Erythroblast (primary cell): Measurements from ENCODE around the gene SLC6A2.

Source experiments
- GATA1 ChIP-seq: IDR thresholded peaks from 2 replicates; pipeline ENCODE4 v1.6.1; 2011; ENCODE audit warnings: low read depth, mild to moderate bottlenecking, control low read depth, low read length, moderate library complexity
- POLR2A ChIP-seq: IDR thresholded peaks from 2 replicates; pipeline ENCODE4 v1.6.1; 2011; ENCODE audit warnings: mild to moderate bottlenecking, low read length

DNA sequence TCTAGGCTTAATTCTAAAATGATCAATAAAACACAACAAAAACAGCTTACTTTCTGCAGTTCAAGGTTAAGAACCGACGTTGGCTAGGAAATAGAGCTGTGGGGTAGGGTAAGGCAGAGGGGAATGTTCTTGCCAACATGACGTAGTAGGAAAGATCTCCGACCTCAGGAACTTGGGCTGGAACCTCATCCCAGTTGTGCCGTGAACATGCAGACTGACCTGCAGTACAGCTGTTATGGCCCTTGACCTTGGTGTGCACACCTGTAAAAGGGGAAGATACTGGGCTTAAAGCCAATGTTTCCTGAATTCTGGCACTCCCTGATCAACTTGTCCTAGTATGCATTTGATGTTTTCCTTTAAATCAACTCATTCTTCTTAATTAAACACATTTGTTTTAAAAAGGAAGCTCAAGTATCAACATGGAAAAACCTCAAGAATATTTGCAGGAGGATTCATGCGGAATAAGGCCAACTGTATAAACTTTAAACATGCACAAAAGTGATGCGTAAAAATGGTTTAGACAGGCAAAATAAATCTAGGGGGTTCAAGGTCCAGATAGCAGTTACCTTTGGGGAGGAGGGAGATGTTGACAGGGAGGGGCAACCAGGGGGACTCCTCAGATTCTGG is 14.2 kb upstream of the SLC6A2 start:
- TF ChIP-seq POLR2A (no peak), GATA1 (no peak)
